GM03348 (cell line): ENCODE measurements around the gene NCMAP.
"Not testable (repeated sequence)": the region's sequence is repeated elsewhere in the genome, so short reads cannot be mapped to it uniquely, and the experiment has no call there.

Experiments
- DNase-seq: peaks from one replicate; pipeline ENCODE4 v3.0.0; 2012; ENCODE audit warnings: low spot score

The NCMAP gene, protein sequence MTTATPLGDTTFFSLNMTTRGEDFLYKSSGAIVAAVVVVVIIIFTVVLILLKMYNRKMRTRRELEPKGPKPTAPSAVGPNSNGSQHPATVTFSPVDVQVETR

DNA sequence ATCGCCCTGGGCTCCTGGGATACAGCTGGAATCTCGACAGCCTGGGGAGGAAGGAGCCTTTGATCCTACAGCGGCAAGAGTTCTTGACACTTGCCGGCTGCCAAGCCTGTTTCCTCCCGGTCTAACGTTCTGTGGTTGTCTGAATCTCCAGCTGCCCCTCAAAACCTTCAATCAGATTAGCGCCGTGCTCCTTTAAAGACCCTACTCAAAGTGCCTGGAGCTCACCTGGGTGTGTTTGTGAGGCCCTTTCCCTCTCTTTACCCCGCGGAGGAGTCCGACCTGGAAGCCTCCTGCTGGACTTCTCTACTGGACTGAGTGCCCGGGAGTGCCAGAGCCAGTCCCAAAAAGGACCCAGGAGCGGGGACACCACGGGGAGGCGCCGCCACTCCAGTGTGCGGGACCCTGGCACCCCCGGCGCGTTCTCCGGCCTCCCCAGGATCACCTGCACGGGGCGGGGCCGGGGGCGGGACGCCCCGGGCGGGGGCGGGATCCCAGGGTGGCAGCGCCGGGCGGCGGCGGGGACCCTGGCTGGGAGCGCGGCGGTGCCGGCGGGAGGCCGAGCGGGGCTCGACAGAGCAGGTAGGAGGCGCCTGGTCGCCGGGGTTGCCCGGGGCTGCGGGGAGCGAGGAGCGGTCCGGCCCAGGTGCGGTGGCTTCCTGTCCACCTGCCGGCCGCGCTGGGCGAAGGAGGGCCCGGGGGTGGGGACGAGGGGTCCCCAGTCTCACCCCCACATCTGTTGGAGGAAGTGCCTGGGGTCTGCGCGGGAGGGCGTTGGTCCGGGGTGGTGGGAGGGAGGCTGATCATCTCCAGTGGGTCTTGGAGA lies at the start of gene NCMAP:
Gene NCMAP (plus strand): TSS at position 497 of the 823 bp plus-strand sequence. CDS start 39,344 bp downstream, outside the sequence.
- DNase-seq, result no peak

GRCh38 chr1:24506691-24507381 lies 49.1 kb upstream of the NCMAP start:
- DNase-seq, result no peak

- DNase-seq, result no peak
Observed at GRCh38 chr1:24507405-24507804, 48.5 kb upstream of the NCMAP start.

- DNase-seq, result no peak
Observed at GRCh38 chr1:24508911-24509310, 47.0 kb upstream of the NCMAP start.

- DNase-seq, result no peak
Observed at GRCh38 chr1:24513706-24514105, 42.2 kb upstream of the NCMAP start.

GRCh38 chr1:24514946-24515345 lies 40.9 kb upstream of the NCMAP start:
- DNase-seq, result no peak

GRCh38 chr1:24515671-24516209 lies 40.1 kb upstream of the NCMAP start:
- peak; percentile 56 for DNase-seq

- DNase-seq, result no peak
Observed at GRCh38 chr1:24516506-24516905, 39.4 kb upstream of the NCMAP start.

GRCh38 chr1:24517898-24518297 lies 38.0 kb upstream of the NCMAP start:
- no peak for DNase-seq

- DNase-seq, result not testable (repeated sequence)
Observed at GRCh38 chr1:24520282-24520681, 35.6 kb upstream of the NCMAP start.

DNA sequence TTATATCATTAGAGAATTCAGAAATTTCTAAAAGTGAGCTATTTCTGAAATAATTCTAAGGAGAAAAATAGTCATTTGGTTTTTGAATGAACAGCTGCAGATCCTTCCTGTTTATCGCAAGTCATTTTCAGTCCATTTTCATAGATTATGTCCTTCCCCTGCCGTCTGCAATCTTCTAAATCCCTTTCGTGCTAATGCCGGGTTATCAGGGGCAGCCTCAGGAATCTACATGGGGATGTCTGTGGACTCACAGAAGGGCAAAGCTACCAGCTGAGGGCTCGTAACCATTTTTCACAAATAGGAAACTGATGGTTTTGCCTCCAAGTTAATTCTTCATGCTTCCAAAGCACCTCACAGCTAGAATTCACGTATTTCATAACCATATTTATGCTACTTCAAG lies 30.3 kb upstream of the NCMAP start:
- DNase-seq, result no peak

- no peak for DNase-seq
Observed at GRCh38 chr1:24526045-24526444, 29.8 kb upstream of the NCMAP start.

- DNase-seq, result peak; percentile 37
Observed at GRCh38 chr1:24526940-24527542, 28.8 kb upstream of the NCMAP start.

- no peak for DNase-seq
Observed at GRCh38 chr1:24528744-24529143, 27.1 kb upstream of the NCMAP start.

DNA sequence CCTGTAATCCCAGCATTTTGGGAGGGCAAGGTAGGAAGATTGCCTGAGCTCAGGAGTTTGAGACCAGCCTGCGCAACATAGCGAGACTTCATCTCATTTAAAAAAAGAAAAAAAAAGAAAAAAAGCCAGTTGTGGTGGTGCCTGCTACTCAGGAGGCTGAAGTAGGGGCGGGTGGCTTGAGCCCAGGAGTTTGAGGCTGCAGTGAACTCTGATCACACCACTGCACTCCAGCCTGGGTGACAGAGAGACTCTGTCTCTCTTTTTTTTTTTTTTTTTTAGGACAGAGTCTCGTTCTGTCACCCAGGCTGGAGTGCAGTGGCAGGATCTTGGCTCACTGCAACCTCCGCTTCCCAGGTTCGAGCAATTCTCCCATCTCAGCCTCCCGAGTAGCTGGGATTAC lies 26.6 kb upstream of the NCMAP start:
- DNase-seq, result not testable (repeated sequence)

- DNase-seq, result no peak
Observed at GRCh38 chr1:24535021-24535424, 20.9 kb upstream of the NCMAP start.

DNA sequence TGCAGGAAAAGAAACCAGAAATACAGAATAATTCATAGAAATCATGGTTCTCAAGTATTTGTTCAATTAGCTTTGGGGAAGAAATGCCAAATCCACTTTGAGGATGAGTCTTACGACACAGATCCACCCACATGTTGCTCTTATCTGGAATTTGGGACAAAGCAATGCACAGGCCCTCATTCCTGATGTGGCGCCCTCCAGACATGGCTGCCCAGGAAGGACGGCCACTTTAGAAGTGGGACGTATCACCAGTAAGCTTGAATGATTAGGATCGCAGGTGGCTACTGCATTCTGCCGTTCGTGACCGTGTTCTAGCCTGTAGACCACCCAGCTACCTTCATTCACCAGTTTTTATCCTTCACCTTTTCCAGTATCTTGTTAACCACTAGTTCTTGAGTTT lies 20.1 kb upstream of the NCMAP start:
- no peak for DNase-seq

DNA sequence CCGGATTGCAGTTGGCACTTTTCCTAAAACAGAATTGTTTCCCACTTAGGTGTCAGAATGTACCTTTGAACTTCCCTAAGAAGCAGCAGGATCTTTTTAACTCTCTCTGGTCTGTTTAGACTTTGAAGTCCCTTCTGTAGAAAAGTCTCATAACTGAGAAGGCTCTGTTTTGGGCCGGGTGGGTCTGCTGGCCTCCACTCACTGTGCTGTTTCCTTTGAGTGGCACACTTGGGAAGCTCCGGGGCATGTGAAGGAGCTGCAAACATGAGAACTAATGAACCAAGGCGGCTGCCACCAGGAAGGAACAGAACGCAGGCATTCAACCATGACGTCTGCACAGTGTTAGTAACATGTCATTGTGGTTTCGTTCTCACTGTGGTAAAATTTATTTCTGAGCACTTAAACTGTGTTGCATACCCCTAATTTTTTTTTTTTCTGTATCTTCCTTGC lies 19.5 kb upstream of the NCMAP start:
- no peak for DNase-seq

- DNase-seq, result no peak
Observed at GRCh38 chr1:24540051-24540905, 15.6 kb upstream of the NCMAP start.

DNA sequence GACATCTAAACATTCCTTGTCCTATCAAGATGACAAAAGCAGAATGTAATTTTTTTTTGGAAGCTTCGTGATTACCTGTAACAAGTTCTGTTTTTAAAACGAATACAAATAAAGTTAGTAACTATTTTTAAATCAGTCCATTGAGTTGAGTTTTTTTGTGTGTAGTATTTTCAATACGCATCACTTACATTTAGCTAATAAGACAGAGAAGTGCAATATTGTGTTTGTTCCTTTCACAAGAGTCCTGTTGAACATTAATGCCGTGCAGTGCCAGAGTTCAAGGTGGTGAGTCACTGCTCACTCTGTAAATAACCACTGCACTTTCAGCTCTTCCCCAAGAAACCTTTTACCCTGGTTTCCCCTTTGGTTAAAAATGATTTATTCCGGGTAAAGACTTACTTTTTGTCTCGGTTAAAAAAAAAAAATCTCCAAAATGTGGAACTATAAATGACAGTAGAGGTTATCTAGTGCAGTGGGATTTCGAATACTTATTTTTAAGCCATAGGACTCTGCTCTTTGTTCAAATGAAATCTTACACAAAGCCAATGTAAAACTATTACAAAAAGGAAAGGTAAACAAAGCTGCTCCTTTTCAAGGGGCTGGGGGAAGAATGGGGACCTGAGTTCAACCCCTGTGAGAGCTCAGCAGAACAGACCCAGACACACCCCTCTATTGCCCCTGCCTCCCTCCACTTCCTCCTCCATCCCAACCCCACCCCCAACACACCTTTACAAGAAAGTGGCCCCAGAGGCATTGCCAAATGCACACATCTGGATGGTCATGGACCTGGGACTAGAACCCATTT lies 14.8 kb upstream of the NCMAP start:
- DNase-seq, result peak; percentile 61
